HG03060 (cell line): ENCODE measurements around the gene C7.
"Not testable (repeated sequence)": the region's sequence is repeated elsewhere in the genome, so short reads cannot be mapped to it uniquely, and the experiment has no call there.

Source experiments
- ATAC-seq: cut with Tn5 transposase; IDR thresholded peaks from one replicate; pipeline ENCODE4 v1.9.1; 2021; ENCODE audit warnings: low read depth, moderate number of reproducible peaks; ENCODE audit not compliant: unreplicated experiment

The C7 gene

DNA sequence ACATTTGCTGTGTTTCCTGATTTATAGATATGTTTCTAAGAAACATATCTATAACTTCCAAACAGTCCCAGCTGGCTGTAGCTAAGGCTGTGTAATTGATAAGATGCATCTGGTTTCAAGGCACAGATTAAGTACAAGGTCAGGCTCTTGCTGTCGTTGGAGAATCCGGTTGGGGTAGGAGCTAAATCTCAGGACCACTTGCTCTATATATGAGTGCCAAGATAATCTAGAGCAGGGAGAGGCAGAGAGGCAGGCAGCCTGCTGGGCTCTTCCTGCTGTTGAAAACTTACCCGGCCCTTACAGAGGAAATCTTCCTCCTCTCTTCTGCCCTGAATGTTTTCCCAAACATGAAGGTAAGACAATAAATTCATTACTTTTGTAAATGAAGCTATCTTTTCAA is at the start of gene C7:
TSS of gene C7 (plus strand) at position 234 of the 400 bp plus-strand sequence. CDS start at position 348, 114 bp downstream.
- ATAC-seq, result no peak

DNA sequence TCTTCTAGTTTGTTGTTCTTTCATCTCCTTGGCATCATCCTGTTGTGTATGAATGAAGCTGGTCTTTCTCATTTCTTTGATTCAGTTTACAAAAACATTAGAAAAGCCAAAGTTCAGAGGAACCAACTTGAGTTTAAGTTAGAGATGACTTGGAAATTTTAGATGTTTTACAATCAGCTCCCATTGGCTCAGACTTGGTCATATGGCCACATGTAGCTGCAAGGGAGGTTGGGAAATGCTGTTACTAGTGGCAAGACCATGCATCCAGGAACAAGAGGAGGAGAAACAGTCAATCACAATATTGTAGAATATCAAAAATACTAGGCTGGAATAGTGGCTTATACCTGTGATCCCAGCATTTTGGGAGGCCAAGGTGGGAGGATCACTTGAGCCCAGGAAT is 48.6 kb upstream of the C7 start:
- no peak for ATAC-seq

- ATAC-seq, result not testable (repeated sequence)
These were observed 44.3 kb upstream of the C7 start for GRCh38 chr5:40865004-40865403.

DNA sequence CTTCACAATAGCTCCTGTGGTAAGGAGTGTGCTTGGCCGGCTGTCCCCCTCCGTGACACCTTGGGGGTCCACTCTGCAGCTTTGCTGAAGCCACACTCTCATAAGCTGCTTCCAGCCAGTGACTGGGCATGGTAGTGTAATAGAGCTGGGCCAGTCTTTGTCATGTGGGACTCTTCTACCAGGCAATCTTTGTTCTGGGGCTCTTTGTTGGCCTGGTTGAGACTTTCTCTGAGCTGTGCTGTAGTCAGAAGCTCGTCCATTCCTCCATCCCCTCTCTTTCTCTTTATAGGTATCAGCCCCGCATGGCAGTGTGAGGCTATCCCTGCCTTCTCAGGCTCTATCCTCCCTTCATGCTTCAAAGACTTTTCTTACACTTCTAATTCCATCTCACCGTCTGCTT is 42.5 kb upstream of the C7 start:
- ATAC-seq, result no peak

DNA sequence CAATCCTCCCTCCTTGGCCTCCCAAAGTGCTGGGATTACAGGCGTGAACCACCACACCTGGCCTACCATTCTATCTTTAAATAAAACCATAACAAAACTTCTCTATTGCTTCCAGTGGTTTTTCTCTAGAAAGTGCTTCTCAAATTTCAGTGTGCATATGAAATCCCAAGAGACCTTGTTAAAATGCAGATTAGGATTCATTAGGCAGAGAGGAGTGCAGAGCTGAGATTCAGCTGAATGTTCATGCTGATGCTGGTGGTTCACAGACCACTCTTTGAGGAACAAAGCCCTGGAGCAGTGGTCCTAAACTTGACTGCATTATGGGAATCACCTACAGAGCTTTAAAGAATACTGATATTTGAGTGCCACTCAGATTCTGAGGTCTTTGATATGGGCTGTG is 39.9 kb upstream of the C7 start:
- no peak for ATAC-seq

- no peak for ATAC-seq
These were observed 38.1 kb upstream of the C7 start for GRCh38 chr5:40871177-40871576.

GRCh38 chr5:40872253-40872652 is 37.0 kb upstream of the C7 start:
- ATAC-seq, result not testable (repeated sequence)

DNA sequence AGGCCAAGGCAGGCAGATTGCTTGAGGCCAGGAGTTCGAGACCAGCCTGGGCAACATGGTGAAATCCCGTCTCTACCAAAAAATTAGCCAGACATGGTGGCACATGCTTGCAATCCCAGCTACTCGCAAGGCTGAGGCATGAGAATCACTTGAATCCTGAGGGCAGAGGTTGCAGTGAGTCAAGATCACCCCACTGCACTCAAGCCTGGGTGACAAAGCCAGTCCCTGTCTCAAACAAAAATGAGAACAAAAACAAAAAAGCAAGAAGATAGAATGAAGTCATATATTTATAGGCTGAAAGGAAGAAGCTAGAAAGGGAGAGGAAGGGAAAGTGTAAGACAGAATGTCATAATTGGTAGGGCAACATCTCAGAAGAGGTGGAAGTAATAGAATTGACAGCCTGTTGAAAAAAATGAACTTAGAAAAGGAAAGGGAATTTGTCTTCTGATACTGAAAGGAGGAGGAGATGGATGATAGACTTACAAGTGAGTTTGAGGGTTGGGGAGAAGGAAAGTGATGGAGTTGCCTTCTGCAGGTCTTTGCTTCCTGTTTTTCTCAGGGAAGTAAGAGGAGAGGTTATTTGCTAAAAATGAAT is 35.9 kb upstream of the C7 start:
- ATAC-seq, result no peak

GRCh38 chr5:40875958-40876357 is 33.3 kb upstream of the C7 start:
- no peak for ATAC-seq

DNA sequence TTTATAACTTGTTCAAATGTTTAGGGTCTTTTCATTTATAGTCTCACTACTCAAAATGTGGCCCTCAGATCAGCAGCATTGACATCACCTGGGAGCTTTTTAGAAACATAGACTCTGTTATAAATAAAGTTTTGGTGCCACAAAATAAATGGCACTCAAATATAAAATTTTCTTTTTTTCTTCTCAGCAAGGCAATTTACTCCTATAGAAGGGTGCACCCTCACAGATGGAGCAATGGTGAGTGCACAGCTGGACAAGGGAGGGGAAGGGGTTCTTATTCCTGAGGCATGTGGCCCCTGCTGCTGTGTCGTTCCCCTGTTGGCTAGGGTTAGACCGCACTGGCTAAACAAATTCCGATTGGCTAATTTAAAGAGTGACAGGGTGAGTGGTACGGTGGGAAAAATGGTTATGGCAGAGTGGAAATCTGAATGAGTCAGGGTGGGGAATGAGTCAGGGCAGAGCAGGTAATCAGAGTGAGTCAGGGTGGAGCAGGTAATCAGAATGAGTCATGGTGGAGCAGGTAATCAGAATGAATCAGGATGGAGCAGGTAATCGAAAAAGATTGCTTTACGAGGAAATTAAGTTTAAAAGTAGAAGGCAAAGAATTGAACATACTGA is 31.8 kb upstream of the C7 start:
- ATAC-seq, result no peak

DNA sequence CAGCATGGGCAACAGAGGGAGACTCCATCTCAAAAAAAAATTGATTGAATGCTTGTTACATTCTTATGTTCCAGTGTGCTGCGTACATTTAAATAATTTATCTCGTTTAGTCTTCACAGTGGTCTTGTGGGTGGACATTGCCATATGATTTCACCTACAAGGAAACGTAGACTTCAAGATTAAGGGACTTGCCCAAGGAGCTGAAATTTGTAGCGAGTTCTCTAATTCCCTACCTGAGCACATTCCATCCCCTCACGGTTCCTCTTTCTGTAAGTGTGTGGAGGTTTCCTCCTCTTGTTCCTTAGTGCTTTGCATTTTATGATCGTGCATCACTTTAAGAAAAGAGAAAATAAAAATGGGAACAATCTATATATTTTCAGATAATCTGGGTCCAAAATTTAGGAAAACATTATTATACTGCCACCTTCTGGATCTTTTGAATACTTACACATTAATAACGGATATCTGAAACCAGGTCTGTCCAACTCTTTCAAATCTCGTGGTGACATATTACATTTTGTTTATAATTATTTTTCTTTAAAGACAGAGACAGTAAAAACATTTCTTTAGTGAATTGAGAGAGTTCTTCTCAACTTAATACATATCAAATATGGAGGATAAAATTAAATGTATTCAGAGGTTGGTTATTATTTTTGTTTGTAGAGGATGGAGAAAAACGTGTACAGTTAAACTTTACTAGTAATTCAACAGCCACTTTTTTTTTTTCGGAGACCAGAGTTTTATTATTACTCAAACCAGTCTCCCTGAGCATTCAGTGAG is 29.9 kb upstream of the C7 start:
- no peak for ATAC-seq

DNA sequence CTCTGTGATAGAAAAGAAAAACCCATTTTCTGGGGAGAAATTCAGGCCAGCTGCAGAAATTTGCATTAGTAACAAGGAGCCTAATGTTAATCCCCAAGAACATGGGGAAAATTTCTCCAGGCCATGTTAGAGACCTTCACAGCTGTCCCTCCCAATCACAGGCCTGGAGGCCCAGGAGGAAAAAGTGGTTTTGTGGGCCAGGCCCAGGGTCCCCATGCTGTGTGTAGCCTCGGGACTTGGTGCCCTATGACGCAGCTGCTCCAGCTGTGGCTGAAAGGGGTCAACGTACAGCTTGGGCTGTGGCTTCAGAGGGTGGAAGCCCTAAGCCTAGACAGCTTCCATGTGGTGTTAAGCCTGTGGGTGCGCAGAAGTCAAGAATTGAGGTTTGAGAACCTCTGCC is 27.0 kb upstream of the C7 start:
- ATAC-seq, result no peak

DNA sequence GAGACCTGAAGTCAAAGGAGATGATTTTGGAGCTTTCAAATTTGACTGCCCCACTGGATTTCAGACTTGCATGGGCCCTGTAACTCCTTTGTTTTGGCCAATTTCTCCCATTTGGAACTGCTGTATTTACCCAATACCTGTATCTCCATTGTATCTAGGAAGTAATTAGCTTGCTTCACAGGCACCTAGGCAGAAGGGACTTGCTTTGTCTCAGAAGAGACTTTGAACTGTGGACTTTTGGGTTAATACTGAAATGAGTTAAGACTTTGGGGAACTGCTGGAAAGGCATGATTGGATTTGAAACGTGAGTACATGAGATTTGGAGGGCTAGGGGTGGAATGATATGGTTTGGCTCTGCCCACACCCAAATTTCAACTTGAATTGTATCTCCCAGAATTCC is 26.2 kb upstream of the C7 start:
- ATAC-seq, result not testable (repeated sequence)

DNA sequence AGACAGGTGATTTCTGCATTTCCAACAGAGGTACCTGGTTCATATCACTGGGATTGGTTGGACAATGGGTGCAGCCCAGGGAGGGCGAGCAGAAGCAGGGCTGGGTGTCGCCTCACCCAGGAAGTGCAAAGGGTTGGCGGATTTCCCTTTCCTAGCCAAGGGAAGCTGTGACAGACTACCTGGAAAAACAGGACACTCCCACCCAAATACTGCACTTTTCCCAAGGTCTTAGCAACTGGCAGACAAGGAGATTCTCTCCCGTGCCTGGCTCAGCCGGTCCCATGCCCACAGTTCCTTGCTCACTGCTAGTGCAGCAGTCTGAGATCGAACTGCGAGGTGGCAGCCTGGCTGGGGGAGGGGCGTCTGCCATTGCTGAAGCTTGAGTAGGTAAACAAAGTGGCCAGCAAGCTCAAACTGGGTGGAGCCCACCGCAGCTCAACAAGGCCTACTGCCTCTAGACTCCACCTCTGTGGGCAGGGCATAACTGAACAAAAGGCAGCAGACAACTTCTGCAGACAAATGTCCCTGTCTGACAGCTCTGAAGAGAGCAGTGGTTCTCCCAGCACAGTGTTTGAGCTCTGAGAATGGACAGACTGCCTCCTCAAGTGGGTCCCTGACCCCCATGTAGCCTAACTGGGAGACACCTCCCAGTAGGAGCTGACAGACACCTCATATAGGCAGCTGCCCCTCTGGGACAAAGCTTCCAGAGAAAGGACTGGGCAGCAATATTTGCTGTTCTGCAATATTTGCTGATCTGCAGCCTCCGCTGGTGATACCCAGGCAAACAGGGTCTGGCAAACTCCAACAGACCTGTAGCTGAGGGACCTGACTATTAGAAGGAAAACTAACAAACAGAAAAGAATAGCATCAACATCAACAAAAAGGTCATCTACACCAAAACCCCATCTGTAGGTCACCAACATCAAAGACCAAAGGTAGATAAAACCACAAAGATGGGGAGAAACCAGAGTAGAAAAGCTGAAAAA is 13.6 kb upstream of the C7 start:
- not testable (repeated sequence) for ATAC-seq

DNA sequence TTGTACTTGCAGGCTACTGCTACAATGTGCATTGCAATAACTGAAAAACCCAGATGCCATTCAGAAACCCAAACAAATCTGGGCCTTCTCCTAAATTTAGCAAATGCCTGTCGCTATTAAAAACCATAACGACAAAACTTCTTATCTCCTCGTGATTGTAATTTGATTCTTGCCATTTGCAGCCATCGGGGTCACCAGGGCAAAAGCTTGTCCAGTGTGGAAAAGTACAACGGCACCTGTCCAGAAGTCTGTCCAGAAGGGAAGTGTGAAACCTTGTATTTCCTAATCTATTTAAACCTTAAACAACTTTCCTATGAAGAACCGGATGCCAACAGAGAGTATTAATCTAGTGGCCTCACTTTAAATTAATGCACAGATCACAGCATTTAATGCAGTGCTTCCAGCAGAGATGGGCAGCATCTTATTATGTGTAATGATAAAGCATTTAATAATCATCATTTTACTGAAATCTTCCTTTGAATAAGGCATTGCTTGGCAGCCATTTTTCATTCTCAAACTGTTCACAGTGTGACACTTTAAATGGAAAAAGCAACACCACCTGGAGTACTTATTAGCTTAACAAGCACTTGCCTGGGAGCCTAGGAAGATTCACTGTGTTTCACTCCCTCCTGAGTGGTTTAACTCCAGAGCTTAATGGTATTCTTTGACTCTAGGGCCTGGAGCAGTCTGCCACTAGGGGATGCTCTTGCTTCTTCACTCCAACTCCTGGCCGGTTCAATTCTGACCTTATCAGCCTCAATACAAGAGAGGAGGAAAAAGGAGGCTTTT is 4.9 kb upstream of the C7 start:
- ATAC-seq, result peak; percentile 65

- no peak for ATAC-seq
These were observed 4.3 kb upstream of the C7 start for GRCh38 chr5:40904994-40905306.

GRCh38 chr5:40906351-40906751 is 2.9 kb upstream of the C7 start:
- ATAC-seq, result no peak

GRCh38 chr5:40909723-40910122 is 426 bp downstream of the C7 start:
- ATAC-seq, result no peak

DNA sequence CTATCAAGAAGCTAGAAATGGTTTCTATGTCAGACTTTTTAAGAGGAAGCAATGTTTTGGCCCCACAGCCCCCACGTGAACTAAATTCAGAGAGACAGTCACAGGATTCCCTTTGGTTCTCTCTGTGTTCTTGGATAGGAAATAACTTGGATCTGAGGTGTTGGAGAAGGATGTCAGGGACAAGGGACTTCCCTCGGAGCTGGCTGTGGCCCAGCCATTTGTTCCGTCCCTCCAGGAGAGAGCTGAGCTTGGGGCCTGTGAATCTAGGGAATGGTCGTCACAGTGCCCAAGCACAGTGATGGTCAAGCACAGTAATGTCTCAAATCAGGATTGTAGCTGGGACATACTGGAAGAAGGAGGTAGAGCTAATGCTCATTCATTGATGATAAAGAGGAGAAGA is 2.0 kb downstream of the C7 start:
- ATAC-seq, result no peak

DNA sequence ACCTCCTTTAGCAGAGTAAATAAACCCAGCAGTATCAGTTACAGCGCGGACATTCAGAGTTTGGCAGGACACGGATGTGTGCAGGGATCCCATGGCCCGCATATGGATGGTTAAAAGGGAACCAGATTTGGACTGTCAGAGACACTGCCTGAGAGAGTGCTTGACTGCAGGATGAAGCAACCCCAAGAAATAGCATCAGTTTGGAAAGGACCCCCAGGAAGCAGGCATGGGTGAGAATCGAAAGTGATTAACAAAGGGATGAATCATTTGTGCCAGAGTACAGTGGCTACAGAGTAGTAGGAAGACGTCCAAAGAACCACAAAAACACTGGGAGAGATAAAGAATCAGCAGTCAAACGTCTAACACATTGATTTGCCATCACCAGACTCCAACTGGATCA is 5.5 kb downstream of the C7 start:
- no peak for ATAC-seq
